NCI-H128 (cell line): ENCODE data around the gene TOMT.
"Not testable (repeated sequence)": the region's sequence is repeated elsewhere in the genome, so short reads cannot be mapped to it uniquely, and the experiment has no call there.

Source experiments
- DNase-seq: peaks from one replicate; lab custom pipeline; 2025; ENCODE audit not compliant: unreplicated experiment; lab: John Stamatoyannopoulos, UW

Gene TOMT

DNA sequence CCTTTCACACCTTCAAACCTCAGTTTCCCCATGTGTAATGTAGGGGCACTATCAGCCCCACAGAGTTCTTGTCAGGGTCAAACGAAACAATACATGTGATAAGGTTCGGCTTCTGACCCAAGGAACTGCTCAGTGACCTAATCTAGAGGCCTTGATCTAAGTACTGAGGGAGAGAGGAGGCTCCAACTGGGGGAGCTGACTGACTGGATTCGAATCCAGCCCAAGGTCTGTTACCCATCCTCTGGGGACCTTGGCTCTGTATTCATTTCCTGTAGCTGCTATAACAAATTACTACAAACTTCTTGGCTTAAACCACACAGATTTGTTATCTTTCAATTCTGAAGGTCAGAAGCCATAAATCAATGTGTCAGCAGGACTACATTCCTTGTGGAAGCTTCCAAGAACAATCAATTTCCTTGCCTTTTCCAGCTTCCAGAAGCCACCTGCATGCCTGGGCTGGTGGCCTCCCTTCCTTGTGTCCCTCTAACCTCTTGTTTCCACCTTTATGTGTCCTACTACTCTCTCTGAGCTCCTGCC, 17.5 kb downstream of the TOMT start:
- DNase-seq: no peak

DNA sequence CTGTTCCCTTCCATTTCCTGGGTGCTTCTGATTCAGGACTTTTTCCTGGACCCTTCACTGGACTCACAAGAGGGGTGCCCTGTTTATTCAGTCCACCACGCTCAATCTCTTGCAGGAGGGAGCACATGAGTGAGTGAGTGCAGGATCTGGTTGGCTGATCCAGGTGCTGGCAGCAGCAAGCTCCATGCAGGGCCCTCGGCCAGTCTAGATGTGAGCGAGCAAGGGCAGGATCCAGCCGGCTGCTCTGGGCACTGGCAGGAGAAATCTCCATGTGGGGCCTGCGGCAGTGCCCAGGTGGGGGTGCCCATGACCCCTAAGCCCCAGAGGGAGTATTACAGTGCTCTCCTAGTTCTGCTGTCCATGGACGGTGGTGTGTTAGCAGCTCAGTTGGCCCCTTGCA, 18.3 kb downstream of the TOMT start:
- no peak for DNase-seq

DNA sequence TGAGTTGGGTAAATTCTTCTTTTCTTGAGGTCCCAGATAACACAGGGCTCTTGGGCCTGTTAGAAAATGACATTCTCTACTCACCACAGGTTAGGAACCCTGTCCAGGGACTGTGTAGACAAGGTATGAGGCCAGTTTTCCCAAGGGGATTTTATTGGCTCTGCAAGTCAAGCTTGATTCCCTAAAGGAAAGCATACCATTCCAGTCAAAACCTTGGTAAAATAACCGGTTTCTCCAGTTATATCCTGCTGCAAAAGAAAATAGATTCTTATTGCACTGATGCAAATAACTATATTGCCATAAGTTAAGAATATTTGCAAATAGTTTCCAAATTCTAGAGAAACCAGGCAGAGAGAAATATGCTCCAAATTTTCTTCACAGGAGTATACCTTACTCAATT, 20.2 kb downstream of the TOMT start:
- DNase-seq: no peak

DNA sequence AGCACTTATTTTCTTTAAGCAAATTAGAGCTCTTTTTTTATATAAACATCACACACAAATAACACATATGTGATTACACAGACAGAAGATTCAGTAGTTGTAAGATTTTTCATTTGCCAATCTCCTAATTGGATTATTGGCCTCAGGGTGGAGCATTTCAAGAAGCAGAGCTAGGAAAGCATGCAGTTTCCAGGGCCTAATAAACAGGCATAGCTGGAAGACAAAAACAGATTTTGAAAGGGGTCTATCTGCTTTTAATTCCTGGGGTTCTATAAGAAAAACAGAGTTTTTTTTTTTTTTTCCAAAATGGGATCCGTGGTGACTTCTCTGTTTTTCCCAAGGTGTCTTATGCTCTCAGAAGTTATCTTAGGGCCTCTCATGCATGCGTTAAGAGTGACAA, 22.2 kb downstream of the TOMT start:
- DNase-seq: no peak

DNA sequence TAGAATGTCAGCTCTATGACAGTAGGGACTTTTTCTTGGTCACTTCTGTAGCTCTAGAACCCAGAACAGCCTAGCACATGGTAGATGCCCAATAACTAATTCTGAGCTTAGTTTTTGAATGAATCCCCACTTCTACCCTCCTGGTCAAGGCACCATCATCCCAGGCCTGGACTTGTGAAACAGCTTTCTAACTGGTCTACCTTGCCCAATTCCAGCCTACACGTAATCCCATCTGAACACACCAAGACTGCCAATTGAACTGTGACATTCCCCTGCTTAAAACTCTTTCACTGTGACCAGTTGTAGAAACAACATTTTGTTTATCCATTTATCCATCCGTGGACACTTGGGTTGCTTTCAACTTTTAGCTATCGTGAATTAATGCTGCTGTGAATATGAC, 23.7 kb downstream of the TOMT start:
- DNase-seq: no peak

DNA sequence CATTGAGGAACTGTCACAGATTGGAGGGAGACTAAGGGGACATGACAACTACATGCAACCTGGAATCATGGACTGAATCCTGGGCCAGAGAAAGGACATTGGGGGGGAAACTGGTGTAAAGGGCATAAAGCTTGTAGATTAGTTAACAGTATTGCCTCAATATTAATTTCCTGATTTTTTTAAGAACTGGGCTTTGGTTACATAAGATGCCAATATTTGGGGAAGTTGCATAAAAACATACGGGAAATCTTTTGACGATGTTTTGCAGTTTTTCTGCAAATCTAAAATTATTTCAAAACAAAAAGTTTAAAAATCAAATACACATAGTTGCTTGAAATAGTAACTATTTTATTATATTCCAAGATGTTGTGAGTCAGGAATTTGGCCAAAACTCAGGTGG, 26.9 kb downstream of the TOMT start:
- DNase-seq: no peak

DNA sequence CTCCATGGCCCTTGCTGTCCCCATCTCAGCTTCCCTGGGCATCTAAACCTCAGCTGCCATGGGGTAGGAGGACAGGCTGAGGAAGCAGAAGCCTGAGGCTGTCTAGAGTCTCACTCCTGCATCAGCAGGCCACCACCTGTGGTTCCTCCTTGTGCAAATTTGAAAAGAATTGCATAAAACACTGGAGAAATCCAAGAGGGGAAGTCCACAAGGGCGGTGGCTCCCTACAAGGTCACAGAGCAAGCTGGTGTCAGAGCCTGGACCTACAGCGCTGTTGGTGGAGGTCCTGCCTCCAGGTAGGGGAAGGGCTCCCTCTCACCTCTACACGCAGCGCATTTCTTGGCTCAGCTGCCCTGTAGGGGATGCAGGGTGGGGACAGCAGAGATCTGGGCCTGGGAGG, 29.7 kb downstream of the TOMT start, which contains the start of gene FOLR3:
FOLR3 (plus strand) TSS at position 253 of the 400 bp plus-strand sequence. CDS start 228 bp downstream, outside the sequence.
- not testable (repeated sequence) for DNase-seq

DNA sequence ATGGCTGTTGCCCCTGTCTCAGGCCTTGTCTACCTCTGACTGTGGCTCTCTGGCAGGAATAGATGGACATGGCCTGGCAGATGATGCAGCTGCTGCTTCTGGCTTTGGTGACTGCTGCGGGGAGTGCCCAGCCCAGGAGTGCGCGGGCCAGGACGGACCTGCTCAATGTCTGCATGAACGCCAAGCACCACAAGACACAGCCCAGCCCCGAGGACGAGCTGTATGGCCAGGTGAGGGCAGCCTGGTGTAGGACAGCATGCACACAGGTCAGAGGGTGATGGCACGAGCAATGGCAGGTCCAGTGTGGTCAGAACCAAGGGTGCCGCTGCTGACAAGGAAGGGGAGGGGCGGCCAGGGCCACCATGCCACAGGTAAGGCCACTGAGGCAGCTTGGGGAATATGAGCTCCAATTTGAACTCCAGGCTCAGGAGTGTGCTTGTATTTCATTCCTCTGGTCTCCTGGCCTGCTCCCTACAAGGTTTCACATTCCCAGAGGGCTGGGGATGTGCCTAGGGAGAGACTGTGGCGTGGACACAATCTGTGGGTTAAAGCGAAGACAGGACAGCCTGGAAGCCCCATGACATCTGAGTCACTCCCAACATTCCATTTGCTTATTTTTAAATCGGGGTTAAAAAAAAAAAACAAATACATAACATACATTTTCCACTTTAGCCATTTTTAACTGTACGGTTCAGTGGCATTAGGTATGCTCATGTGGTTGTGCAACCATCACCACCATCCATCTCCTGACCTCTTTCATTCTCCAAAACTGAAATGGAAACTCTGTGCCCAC, 30.4 kb downstream of the TOMT start:
- DNase-seq: no peak

DNA sequence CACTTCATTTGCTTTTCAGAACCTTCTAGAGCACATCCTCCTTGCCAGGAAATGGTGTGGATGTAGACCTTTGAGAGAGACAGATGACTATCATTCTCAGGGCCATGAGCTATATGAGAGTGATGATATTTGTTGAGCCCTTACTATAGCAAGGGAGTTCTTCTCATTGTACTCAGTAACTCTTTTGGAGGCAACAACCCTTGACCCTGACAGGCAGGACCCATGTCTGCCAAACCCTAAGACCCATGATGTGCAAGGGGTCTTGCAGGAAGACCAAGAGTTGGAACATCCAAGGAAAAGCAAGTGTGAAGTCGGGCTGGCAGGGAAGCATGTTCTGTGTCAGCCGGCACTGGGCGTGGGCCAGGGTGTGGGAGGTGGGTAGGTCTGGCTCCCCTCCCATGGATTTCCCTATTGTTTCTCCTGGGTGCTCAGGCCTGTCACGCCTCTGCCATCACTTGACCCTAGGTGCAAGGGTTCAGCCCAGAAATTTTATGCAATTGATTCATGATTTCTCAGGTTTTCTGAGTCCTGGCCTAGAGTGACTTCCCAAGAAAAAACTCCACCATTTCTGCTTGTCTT, 31.0 kb downstream of the TOMT start:
- no peak for DNase-seq

DNA sequence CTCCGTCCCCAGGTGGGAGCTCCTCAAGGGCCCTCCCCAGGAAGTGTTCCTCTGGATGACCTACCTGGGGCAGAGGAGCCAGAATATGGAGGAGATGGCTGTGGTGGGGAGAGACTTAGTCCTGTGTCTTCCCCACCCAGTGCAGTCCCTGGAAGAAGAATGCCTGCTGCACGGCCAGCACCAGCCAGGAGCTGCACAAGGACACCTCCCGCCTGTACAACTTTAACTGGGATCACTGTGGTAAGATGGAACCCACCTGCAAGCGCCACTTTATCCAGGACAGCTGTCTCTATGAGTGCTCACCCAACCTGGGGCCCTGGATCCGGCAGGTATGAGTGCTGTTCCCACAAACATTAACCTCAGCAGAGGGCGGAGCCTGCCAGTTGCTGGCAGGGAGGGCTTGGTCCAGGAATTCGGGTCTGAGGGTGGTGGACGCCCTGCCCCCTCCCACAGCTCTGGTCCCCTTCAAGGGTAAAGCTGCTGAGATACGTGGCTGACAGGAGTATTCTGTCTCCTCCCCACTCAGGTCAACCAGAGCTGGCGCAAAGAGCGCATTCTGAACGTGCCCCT, 33.2 kb downstream of the TOMT start:
- no peak for DNase-seq

DNA sequence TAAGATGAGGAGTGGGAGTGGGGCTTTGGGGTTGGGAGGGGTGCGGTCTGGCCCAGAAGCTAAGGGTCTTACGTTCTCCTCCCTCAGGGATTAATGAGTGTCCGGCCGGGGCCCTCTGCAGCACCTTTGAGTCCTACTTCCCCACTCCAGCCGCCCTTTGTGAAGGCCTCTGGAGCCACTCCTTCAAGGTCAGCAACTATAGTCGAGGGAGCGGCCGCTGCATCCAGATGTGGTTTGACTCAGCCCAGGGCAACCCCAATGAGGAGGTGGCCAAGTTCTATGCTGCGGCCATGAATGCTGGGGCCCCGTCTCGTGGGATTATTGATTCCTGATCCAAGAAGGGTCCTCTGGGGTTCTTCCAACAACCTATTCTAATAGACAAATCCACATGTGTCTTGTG, 33.8 kb downstream of the TOMT start:
- no peak for DNase-seq

DNA sequence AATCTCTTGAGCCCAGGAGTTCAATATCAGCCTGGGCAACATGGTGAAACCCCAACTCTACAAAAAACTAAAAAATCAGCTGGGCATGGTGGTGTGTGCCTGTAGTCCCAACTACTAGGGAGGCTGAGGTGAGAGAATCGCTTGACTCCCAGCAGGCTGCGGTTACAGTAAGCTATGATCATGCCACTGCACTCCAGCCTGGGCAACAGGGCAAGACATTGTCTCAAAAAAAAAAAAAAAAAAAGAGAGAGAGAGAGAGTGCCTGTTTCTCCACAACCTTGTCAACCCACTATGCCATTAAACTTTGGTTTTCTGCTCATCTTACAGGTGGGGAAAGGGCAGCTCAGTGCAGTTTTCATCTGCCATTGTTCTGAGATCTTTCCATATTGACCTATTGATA, 34.9 kb downstream of the TOMT start:
- DNase-seq: no peak

DNA sequence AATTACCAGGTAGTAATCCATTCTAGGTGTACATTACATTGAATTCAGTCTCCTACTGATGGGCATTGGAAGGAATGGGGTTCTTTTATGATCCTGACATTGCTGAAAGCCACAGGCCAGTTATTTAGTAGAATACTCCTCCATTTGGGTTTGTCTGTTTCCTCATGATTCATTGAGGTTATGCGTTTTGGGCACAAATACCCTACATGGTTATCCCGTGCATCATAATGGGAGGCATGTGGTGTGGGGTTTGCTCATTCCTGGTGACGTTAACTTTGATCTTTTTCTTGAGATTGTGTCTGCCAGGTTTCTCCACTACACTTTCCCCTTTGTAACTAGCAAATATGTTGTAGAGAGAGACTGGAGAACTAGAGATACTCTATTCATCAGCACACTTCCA, 35.3 kb downstream of the TOMT start:
- no peak for DNase-seq

DNA sequence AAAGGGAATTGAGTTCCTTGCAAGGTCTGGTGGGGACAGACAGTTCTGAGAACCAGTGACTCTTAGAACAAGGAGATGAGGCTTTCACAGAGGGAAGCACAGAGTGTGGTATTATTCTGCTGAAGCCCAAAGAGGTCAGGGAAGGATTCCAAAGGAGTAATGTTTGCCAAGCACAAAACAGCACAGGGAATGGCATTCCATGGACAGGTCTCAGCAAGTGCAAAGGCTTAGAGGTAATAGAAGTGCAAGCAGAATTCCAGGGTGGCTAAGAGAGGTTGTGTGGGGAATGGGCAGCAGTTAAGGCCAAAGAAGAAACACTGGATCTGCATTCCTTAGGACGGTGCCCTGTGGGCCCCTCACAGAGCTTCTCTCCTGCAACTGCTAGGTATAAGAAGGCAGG, 36.4 kb downstream of the TOMT start:
- not testable (repeated sequence) for DNase-seq

DNA sequence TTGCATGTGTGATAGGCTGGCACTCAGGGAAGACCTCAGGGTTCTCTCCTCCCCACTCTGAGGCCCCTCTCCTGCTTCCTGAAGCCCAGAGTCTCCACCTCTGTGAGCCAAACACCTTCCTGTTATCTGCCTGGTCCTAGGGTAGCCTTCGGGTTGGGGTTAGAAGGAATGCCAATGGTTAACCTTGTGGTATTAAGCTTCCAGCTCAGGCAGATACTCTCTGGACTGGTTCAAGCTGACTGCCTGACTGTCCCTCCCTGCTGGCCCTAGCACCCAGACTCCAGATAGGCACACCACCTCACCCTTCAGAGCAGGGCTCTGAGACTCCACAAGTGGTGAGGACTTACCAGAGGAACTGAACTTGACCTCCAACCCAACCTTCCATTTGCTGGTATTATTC, 36.8 kb downstream of the TOMT start:
- not testable (repeated sequence) for DNase-seq

DNA sequence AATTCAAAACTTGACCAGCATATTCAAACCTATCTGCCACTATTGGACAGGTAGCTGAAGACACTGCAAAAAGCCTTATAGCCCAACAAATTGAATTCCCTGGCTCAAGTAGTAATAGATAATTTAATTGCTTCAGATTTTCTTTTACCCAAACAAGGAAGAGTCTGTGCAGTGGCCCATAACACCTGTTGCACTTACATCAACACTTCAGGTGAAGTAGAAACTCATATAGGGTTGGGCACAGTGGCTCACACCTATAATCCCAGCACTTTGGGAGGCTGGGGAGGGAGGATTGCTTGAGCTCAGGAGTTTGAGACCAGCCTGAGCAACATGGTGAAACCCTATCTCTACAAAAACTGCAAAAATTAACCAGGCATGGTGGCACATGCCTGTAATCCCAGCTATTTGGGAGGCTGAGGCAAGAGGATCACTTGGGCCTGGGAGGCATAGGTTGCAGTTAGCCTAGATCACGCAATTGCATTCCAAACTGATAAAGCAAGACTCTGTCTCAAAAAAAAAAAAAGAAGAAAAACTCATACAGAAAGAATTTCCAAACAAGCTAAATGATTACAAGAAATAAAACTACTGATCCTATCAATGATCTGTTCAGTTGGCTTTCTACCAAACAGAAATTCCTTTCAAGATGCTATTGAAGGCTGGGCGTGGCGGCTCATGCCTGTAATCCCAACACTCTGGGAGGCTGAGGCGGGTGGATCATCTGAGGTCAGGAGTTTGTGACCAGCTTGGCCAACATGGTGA, 39.3 kb downstream of the TOMT start:
- DNase-seq: no peak

DNA sequence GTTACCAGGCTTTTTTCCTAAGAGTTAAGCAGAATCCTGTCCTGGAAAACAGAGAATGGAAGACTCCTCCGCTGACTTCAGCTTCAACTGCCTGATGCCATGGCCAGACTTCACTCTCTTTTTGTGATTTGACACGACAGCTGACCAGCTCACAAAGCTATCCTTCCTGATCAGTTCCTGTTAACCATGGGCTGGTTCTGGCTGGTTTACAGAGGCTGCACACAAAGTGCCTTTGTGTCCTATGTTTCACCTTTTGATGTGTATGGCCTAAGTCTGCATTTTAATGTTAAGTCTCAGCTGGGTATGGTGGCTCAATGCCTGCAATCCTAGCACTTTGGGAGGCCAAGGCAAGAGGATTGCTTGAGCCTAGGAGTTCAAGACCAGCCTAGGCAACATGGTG, 40.9 kb downstream of the TOMT start:
- no peak for DNase-seq

DNA sequence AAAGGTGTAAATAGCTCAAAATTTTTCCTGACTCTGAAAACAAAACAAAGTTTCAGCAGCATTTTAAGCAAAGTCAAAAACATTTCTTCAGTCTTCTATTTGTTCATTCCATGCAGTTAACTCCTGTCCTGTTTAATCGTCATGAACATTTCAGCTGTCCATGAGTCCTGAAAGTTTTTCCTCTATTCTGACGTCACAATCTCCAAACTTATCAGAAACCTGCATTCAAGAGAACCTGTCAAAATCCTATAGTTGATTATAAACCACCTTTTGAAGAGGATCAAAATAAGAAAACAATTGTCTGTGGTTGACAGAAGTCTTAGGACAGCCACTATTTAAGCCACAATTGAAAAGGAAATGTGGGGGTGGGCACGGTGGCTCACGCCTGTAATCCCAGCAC, 45.2 kb downstream of the TOMT start:
- DNase-seq: no peak

DNA sequence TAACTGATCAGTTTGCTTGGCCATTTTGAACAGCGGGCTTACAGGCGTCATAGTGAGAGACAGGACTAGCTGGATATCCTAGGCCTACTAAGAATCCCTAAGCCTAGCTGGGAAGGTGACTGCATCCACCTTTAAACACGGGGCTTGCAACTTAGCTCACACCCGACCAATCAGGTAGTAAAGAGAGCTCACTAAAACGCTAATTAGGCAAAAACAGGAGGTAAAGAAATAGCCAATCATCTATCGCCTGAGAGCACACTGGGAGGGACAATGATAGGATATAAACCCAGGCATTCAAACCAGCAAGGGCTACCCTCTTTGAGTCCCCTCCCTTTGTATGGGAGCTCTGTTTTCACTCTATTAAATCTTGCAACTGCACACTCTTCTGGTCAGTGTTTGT, 48.1 kb downstream of the TOMT start:
- DNase-seq: not testable (repeated sequence)

DNA sequence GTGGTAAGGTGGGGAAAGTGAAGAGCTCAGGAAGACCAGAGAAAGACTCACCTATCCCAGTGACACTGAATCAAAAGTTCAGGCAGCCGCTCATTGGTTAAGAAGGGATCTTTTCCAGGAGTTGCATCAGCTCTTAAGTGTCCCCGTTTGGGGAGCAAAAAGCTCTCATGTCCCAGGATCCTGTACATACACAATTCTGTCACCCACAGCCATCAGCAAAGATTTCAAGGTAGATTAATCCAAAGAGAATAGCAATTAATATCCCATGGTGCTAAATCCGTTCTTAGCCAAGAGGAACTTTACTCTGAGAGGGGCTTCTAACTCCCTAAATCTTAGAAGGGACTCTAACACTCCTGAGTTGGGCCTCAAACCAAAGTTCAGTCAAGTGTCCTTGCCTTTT, 49.1 kb downstream of the TOMT start:
- no peak for DNase-seq

DNA sequence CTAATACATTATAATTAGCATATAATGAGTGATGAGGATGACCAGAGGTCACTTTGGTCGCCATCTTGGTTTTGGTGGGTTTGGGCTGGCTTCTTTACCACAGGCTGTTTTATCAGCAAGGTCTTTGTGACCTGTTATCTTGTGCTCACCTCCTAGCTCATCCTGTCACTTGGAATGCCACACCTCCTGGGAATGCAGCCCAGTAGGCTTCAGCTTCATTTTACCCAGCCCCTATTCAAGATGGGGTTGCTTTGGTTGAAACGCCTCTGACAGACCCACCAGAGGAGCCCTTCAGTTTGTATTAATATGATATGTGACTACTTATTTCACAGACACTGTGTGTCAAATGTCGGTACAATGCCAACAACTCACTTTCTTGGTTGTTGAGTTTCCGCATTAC, 50.0 kb downstream of the TOMT start:
- DNase-seq: no peak

DNA sequence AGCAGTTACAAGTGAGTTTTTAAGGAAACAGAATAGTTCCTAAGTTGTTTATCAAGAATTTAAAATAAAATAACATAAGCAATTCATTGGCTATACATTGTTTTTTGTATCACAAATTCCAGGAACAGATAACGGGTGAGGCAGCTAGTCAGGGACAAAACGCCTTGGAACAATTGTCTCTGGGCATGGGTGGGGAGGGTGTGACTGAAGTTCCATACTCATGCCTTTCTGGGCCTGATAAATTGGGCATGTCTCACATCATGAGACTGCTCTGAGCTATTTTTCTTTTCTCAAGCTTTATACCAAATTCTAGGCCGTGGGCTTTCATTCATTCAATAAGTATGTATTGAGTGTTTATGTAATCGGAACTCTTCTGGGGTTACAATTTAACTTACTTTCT, 51.4 kb downstream of the TOMT start:
- DNase-seq: no peak
